ENCODE measurements around the gene KANK3.
A peak's percentile ranks its signal among the peaks of the same experiment; 100 is the strongest.
"Not testable (repeated sequence)": the region's sequence is repeated elsewhere in the genome, so short reads cannot be mapped to it uniquely, and the experiment has no call there.

Gene KANK3

GRCh38 chr19:8320564-8321066 lies 22.4 kb downstream of the KANK3 start:
- DNase-seq, result peak in 2 of 56 donors; percentile 36 to 48

GRCh38 chr19:8319807-8320520 lies 23.1 kb downstream of the KANK3 start:
- no peak for DNase-seq

GRCh38 chr19:8318835-8319234 lies 24.2 kb downstream of the KANK3 start:
- not testable (repeated sequence) for DNase-seq

GRCh38 chr19:8316351-8317125 lies 26.5 kb downstream of the KANK3 start:
- no peak for DNase-seq

- DNase-seq, result not testable (repeated sequence)
These were observed 28.0 kb downstream of the KANK3 start for GRCh38 chr19:8314981-8315640.

GRCh38 chr19:8311461-8312260 lies 31.4 kb downstream of the KANK3 start:
- DNase-seq, result no peak

- no peak for DNase-seq
These were observed 32.6 kb downstream of the KANK3 start for GRCh38 chr19:8310342-8311055.

- DNase-seq, result no peak
These were observed 34.2 kb downstream of the KANK3 start for GRCh38 chr19:8308891-8309291.

- DNase-seq, result peak in 55 of 56 donors; percentile 28 to 94 (median 79)
These were observed 34.8 kb downstream of the KANK3 start, which contains the start of gene CD320 for GRCh38 chr19:8307965-8308866. Gene CD320 (minus strand): TSS chr19:8308358. CDS start chr19:8308290, 68 bp downstream.

GRCh38 chr19:8307400-8307964 lies 35.6 kb downstream of the KANK3 start:
- DNase-seq, result no peak

GRCh38 chr19:8306235-8307054 lies 36.6 kb downstream of the KANK3 start:
- no peak for DNase-seq

- no peak for DNase-seq
These were observed 37.3 kb downstream of the KANK3 start for GRCh38 chr19:8305798-8306197.

- no peak for DNase-seq
These were observed 38.0 kb downstream of the KANK3 start for GRCh38 chr19:8304841-8305621.

GRCh38 chr19:8302734-8303133 lies 40.3 kb downstream of the KANK3 start:
- no peak for DNase-seq

- DNase-seq, result peak in 2 of 56 donors; percentile 5 to 6
These were observed 40.7 kb downstream of the KANK3 start for GRCh38 chr19:8302357-8302691.

GRCh38 chr19:8291337-8291736 lies 51.7 kb downstream of the KANK3 start:
- DNase-seq, result not testable (repeated sequence)

GRCh38 chr19:8276508-8276907 lies 66.6 kb downstream of the KANK3 start:
- DNase-seq, result not testable (repeated sequence)

Measured in amygdala (tissue), 56 donors.